Body of pancreas (tissue), 4 donors: ENCODE data around the gene OSBPL6.

ENCODE experiments used
- CTCF ChIP-seq, 7 experiments: fragments of 450-650 bp in 4 of 7; fragments of 200-600 bp in 3 of 7; sonication (generic) in 3 of 7; IDR thresholded peaks; one replicate each; pipeline ENCODE4 v1.5.1; 2016 to 2019; ENCODE audit warnings: antibody characterized with exemption in 7 of 7
- POLR2A ChIP-seq, 3 donors: fragments of 450-650 bp; IDR thresholded peaks; one replicate each; pipeline ENCODE4 v1.6.1; 2016; ENCODE audit warnings: antibody characterized with exemption in 3 of 3, mild to moderate bottlenecking in 2 of 3

DNA sequence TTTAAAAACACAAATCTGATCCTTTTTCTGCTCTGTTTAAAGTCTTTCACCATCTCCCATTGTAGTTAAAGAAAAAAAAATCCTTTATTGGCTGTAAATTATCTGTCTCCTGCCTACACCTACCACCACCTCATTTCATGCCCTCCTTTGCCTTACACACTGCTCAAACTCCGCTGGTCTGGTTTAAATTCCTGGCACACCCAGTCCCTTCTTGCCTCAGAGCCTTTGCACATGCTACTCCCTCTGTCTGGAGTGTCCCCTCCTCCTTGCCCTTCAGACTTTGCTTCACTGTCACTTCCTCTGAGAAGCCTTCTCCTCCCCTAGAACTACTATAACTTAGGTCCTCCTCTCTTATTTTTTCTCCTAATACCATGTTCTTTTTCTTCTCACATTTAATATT, 49.6 kb downstream of the OSBPL6 start:
- TF ChIP-seq CTCF (IDR thresholded peaks at IDR 0.05): no peak
- TF ChIP-seq POLR2A (IDR thresholded peaks at IDR 0.05): no peak
